ENCODE measurements around the gene TRPM2.

DNA sequence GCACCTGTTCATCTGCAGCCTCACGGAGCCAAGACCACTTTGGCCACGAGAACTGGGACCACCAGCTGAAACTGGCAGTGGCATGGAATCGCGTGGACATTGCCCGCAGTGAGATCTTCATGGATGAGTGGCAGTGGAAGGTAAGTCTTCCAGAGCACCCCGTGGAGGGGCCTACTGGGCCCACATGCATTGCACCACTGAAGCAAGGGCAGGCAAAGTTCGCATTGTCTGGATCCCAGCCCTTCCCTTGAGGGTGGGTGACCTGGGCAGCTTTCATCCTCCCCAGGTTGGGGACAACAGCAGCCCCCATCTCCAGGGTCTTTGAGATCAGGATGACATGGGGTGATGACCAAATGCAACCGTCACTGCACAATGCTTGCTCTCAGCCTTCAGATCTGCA, 37.5 kb downstream of the TRPM2 start:
- TF ChIP-seq EZH2 (IDR thresholded peaks at IDR 0.05; ENCODE audit: low read length, missing control alignments), result no peak
- TF ChIP-seq, protein P1, sequence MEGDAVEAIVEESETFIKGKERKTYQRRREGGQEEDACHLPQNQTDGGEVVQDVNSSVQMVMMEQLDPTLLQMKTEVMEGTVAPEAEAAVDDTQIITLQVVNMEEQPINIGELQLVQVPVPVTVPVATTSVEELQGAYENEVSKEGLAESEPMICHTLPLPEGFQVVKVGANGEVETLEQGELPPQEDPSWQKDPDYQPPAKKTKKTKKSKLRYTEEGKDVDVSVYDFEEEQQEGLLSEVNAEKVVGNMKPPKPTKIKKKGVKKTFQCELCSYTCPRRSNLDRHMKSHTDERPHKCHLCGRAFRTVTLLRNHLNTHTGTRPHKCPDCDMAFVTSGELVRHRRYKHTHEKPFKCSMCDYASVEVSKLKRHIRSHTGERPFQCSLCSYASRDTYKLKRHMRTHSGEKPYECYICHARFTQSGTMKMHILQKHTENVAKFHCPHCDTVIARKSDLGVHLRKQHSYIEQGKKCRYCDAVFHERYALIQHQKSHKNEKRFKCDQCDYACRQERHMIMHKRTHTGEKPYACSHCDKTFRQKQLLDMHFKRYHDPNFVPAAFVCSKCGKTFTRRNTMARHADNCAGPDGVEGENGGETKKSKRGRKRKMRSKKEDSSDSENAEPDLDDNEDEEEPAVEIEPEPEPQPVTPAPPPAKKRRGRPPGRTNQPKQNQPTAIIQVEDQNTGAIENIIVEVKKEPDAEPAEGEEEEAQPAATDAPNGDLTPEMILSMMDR (conservative IDR thresholded peaks at IDR 0.05 in 1 of 2, IDR thresholded peaks at IDR 0.05 in 1 of 2; ENCODE audit: low read depth in 1 of 2, low read length in 2 of 2), result no peak
